ENCODE results near the gene MAP3K10. TPM values are rescaled to one million over a fixed set of nuclear protein-coding genes. Genes with fewer than 3 reads are reported as not detected.

The MAP3K10 gene
- total RNA-seq, 1 donor from 2014 or later = 20.6 TPM

DNA sequence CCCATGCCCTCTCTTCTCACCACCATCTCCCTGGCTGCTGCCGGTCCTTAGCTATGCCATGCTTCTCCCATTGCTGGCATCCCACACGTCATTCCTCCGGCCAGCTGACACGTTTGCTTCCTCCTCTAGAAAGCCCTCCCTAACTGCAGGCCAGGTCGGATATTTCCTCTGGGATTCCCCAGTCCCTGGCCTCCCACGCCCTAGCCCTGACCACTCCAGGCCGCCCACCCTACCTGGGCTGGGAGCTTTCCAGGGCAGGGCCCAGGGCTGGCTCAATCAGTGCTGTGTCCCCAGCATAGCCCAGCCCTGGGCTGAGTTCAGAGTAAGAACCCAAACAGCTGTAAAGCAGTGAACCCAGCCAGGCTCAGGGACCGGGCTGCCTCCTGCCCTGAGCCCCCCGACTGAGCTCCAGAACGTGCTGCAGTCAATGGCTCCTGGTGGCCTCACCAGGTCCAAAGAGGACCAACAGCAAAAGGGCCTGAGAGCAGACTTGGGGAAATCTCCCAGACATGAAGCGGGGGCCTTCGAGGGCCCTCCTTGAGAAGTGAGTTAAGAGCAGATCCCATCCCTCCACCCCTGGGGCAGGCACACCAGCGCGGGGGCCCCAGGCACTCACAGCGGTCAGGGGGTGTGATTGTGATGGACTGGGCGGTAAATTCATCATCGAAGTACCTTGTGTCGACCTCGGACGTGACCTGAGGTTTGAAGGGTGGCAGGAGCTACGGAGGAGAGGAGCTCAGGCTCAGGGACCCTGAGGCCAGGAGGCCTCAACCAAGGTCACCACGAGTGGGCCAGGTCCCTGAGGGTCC is 43.4 kb downstream of the MAP3K10 start:
- H3K36me3 Mint-ChIP-seq (ENCODE audit: low read depth, unreplicated experiment) = peaks cover 16% of the 10 kb centered on the region
- peaks cover 11% of the 10 kb centered on the region for H3K4me1 Mint-ChIP-seq (ENCODE audit: unreplicated experiment)
- H3K27me3 Mint-ChIP-seq (ENCODE audit: unreplicated experiment) = peaks cover 10% of the 10 kb centered on the region
- H3K27ac Mint-ChIP-seq (ENCODE audit: unreplicated experiment) = no peak overlapping the region
- no peak for DNase-seq (ENCODE audit: low spot score)
- H3K4me3 Mint-ChIP-seq (ENCODE audit: unreplicated experiment) = no peak overlapping the region
- H3K9me3 Mint-ChIP-seq (ENCODE audit: unreplicated experiment) = no peaks in the 10 kb centered on the region
- TF ChIP-seq, protein P1, sequence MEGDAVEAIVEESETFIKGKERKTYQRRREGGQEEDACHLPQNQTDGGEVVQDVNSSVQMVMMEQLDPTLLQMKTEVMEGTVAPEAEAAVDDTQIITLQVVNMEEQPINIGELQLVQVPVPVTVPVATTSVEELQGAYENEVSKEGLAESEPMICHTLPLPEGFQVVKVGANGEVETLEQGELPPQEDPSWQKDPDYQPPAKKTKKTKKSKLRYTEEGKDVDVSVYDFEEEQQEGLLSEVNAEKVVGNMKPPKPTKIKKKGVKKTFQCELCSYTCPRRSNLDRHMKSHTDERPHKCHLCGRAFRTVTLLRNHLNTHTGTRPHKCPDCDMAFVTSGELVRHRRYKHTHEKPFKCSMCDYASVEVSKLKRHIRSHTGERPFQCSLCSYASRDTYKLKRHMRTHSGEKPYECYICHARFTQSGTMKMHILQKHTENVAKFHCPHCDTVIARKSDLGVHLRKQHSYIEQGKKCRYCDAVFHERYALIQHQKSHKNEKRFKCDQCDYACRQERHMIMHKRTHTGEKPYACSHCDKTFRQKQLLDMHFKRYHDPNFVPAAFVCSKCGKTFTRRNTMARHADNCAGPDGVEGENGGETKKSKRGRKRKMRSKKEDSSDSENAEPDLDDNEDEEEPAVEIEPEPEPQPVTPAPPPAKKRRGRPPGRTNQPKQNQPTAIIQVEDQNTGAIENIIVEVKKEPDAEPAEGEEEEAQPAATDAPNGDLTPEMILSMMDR (IDR thresholded peaks at IDR 0.05; ENCODE audit: unreplicated experiment) = no peak

DNA sequence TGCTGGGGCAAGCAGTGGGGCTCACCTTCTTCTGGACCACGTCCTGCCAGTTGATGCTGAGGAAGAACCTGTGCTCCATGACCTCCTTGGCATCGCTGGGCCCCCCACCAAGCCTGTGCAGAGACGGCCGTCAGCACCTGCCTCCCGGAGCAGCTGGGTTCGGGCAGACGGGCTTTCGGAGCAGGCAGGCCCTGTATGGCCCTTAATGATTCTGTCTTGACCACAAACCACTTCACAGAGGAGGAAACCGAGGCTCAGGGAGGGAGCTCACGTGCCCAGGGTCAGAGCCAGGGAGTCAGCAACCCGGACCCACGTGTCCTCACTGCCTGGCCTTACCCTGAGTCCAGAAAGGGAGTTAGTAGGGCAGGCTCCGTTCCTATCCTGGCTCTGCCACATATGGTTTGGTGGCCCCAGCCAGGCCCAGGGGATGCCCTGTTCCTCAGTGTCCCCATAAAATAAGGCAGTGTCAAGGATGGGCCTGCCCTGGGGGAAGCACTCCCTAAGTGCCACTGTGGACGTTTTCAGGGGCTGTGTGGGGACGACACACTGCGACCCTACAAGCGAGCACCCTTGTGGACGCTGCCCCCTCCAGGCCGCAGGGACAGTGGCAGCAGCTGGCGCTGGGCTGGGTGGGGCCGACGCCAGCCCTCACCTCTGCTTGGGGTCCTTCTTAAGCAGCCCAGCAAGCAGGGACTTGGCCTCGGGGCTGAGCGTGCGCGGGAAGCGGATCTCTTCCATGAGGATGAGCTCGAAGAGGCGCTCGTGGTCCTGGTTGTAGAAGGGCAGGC is 44.2 kb downstream of the MAP3K10 start:
- no peak overlapping the region for H3K27ac Mint-ChIP-seq (ENCODE audit: unreplicated experiment)
- H3K4me1 Mint-ChIP-seq (ENCODE audit: unreplicated experiment) = peaks cover 11% of the 10 kb centered on the region
- H3K36me3 Mint-ChIP-seq (ENCODE audit: low read depth, unreplicated experiment) = peaks cover 16% of the 10 kb centered on the region
- peaks cover 10% of the 10 kb centered on the region for H3K27me3 Mint-ChIP-seq (ENCODE audit: unreplicated experiment)
- H3K9me3 Mint-ChIP-seq (ENCODE audit: unreplicated experiment) = no peaks in the 10 kb centered on the region
- H3K4me3 Mint-ChIP-seq (ENCODE audit: unreplicated experiment) = no peak overlapping the region
- DNase-seq (ENCODE audit: low spot score) = no peak
- TF ChIP-seq, protein P1 (IDR thresholded peaks at IDR 0.05; ENCODE audit: unreplicated experiment) = no peak

DNA sequence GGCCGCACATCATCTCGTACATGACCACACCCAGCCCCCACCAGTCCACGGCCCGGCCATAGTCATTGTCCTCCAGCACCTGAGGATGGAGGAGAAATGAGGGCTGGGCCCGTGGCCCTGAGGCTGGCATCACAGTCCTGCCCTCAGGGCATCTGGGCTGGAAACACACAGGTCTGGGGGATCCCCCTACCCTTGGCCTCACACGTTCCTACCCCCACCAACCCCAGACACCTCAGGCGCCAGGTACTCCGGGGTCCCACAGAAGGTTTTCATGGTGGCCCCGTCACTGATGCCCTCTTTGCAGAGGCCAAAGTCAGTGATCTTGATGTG is 44.8 kb downstream of the MAP3K10 start:
- DNase-seq (ENCODE audit: low spot score) = no peak
- peaks cover 9% of the 10 kb centered on the region for H3K27me3 Mint-ChIP-seq (ENCODE audit: unreplicated experiment)
- H3K4me3 Mint-ChIP-seq (ENCODE audit: unreplicated experiment) = no peak overlapping the region
- no peak overlapping the region for H3K27ac Mint-ChIP-seq (ENCODE audit: unreplicated experiment)
- TF ChIP-seq, protein P1 (IDR thresholded peaks at IDR 0.05; ENCODE audit: unreplicated experiment) = no peak
- H3K36me3 Mint-ChIP-seq (ENCODE audit: low read depth, unreplicated experiment) = peaks cover 17% of the 10 kb centered on the region
- H3K9me3 Mint-ChIP-seq (ENCODE audit: unreplicated experiment) = no peaks in the 10 kb centered on the region
- peaks cover 9% of the 10 kb centered on the region for H3K4me1 Mint-ChIP-seq (ENCODE audit: unreplicated experiment)

DNA sequence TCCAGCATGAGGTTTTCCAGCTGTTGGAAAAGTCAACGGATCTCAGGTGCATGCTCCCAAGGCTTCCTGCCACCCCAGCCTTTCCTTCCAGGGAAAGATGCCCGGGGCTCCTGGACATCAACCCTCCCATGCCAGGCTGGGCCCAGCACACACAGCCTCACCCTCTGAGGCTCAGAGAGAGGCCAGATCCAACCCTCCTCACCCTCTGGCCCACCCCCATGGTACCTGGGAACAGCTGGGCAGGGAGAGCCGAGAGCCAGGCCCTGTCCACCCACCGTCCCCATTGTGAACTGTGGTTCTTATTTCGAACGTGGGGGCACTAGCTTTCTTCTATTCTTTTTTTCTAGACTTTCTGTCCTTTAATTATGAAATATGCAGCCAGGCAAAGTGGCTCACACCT is 45.1 kb downstream of the MAP3K10 start:
- H3K36me3 Mint-ChIP-seq (ENCODE audit: low read depth, unreplicated experiment) = peaks cover 20% of the 10 kb centered on the region
- DNase-seq (ENCODE audit: low spot score) = no peak
- TF ChIP-seq, protein P1 (IDR thresholded peaks at IDR 0.05; ENCODE audit: unreplicated experiment) = no peak
- H3K9me3 Mint-ChIP-seq (ENCODE audit: unreplicated experiment) = no peaks in the 10 kb centered on the region
- H3K27me3 Mint-ChIP-seq (ENCODE audit: unreplicated experiment) = peaks cover 5% of the 10 kb centered on the region
- H3K27ac Mint-ChIP-seq (ENCODE audit: unreplicated experiment) = no peak overlapping the region
- peaks cover 7% of the 10 kb centered on the region for H3K4me1 Mint-ChIP-seq (ENCODE audit: unreplicated experiment)
- no peak overlapping the region for H3K4me3 Mint-ChIP-seq (ENCODE audit: unreplicated experiment)

DNA sequence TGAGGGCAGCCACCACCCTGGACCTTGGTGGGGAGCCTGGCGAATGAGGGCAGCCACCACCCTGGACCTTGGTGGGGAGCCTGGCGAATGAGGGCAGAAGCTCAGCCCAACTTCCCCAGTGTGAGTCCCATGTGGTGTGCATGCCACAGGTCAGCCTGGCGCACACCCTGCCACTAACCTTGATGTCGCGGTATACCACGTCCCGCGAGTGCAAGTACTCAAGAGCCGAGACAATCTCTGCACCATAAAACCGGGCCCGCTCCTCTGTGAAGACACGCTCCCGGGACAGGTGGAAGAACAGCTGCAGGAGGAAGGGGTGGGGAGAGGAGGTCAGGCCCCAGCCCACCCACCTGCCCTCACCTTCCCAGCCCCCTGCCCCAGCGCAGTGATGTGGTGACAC is 46.6 kb downstream of the MAP3K10 start:
- Mint-ChIP-seq H3K36me3 (ENCODE audit: low read depth, unreplicated experiment) (peaks cover 21% of the 10 kb centered on the region), H3K4me3 (ENCODE audit: unreplicated experiment) (no peak overlapping the region), H3K27me3 (ENCODE audit: unreplicated experiment) (peaks cover 2% of the 10 kb centered on the region), H3K4me1 (ENCODE audit: unreplicated experiment) (peaks cover 2% of the 10 kb centered on the region), H3K9me3 (ENCODE audit: unreplicated experiment) (no peaks in the 10 kb centered on the region), H3K27ac (ENCODE audit: unreplicated experiment) (no peak overlapping the region)
- DNase-seq (ENCODE audit: low spot score) = no peak
- TF ChIP-seq, protein P1 (IDR thresholded peaks at IDR 0.05; ENCODE audit: unreplicated experiment) = no peak

Data from endothelial cell (in vitro differentiated cells).